Activated naive CD4-positive, alpha-beta T cell treated with Interleukin-2 at 50 U/mL for 16 hours (primary cell): ENCODE measurements around the gene LLGL2.
"Not testable (repeated sequence)": the region's sequence is repeated elsewhere in the genome, so short reads cannot be mapped to it uniquely, and the experiment has no call there.

ENCODE experiments used
- DNase-seq: peaks from one replicate; pipeline ENCODE4 v3.0.0-alpha.2; 2020

Gene LLGL2

DNA sequence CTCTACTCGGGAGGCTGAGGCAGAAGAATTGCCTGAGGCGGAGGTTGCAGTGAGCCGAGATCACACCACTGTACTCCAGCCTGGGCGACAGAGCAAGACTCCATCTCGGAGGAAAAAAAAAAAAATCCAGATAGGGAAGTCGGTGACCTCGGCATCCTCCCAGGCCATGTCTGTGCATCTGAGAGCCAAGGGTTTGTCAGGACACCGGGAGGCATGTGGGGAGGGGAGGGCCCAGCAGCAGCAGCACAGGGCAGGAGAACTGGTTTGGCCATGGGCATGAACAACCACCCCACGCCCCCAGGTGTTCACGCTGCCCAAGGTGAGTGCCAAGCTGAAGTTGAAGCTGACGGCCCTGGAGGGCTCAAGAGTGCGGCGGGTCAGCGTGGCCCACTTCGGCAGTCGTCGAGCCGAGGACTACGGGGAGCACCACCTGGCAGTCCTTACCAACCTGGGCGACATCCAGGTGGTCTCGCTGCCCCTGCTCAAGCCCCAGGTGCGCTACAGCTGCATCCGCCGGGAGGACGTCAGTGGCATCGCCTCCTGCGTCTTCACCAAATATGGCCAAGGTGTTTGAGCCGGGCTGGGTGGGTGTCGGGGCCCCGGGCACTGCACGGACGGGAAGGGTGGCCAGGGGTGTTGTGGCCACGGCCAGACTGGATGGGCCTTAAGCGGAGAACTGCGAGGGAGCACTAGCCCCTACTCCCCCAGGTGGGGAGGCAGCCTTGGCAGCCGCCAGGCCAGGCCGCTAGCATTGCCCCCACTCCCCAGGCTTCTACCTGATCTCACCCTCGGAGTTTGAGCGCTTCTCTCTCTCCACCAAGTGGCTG, 47.4 kb downstream of the LLGL2 start:
- no peak for DNase-seq

DNA sequence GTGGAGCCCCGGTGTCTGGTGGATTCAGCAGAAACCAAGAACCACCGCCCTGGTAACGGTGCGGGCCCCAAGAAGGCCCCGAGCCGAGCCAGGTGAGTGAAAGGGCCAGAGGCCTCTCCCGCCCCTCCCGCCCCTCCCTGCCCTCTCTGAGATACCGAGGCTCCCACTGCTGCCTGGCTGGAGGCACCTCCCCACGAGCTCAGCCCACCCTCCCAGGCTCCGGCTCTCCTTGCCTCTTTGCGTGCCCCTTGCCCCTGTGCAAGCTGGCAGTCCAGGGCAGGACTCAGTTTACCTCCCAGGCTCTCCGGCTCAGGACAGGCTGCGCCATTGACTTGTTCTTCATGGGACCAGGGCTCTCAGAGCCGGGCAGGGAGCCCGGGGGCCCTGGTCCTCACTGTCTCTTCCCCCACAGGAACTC, 48.1 kb downstream of the LLGL2 start:
- no peak for DNase-seq

GRCh38 chr17:75573994-75574393, 48.5 kb downstream of the LLGL2 start:
- DNase-seq: no peak

DNA sequence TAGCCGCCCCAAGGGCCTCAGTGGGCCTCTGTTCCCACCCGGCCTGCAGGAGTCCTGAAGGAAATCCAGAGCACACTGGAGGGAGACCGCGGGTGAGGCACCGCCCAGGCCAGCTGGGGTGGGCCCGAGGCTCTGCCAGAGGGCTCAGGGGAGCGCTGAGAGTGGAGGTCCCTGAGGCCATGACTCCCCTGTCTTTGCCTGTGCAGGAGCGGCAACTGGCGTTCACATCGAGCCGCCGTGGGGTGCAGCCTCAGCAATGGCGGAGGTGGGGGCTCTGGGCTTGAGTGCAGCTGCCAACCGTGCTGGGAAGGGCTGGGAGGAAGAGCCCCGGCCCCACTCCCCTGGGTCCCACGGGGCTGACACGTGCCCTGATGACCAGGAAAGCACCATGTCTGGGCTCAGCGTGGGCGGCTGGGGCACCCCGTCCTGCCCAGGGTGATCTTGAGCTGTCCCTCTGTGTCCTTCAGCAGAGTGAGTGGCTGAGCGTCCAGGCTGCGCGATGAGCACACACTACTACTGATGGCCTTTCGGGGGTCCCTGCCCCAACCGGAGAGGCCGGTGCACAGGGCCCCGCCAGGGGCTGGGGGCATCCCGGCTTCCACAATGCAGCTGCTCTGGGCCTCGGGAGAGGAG, 49.0 kb downstream of the LLGL2 start:
- no peak for DNase-seq

DNA sequence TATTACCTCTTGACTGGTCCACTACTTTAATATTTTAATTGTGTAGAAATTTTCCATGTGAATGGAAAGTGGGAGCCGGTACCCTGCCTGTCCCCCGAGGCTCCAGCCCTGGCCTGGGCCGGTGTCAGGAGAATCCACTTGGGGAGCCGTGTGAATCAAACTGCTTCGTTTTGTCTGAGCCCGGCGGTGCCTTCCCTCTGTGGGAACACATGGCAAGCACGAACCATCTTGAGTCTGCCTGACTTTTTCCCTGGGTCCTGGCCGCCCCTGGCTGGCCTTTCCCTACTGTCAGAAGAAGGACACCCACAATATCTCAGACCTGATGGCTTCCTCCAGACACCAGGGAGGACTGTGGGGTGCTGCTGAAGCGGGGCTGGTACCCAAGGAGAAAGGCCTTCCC, 49.7 kb downstream of the LLGL2 start:
- no peak for DNase-seq

DNA sequence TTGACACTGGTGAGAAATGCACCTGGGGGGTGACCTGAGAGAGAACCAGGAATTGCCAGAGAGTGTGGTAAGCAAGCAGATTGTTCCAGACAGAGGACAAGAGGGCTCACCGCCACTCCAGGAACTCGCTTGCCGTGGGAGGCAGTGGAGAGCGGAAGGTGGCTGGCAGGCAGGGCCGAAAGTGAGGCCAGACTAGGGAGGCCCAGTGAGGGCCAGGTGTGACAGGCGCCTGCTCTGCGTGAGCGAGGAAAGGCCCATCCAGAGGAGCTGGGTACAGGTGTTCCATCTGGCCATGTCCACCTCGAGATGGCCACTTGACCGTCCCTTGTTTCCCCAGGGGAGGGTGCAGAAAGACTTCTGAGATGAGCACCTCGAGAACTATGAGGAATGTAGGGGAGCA, 50.2 kb downstream of the LLGL2 start:
- no peak for DNase-seq

- DNase-seq: no peak
These were observed 51.2 kb downstream of the LLGL2 start for GRCh38 chr17:75576661-75577060.

GRCh38 chr17:75581121-75581725, 55.7 kb downstream of the LLGL2 start:
- peak; percentile 31 for DNase-seq

GRCh38 chr17:75583197-75583596, 57.7 kb downstream of the LLGL2 start:
- DNase-seq: not testable (repeated sequence)

- DNase-seq: no peak
These were observed 59.3 kb downstream of the LLGL2 start for GRCh38 chr17:75584849-75585175.

DNA sequence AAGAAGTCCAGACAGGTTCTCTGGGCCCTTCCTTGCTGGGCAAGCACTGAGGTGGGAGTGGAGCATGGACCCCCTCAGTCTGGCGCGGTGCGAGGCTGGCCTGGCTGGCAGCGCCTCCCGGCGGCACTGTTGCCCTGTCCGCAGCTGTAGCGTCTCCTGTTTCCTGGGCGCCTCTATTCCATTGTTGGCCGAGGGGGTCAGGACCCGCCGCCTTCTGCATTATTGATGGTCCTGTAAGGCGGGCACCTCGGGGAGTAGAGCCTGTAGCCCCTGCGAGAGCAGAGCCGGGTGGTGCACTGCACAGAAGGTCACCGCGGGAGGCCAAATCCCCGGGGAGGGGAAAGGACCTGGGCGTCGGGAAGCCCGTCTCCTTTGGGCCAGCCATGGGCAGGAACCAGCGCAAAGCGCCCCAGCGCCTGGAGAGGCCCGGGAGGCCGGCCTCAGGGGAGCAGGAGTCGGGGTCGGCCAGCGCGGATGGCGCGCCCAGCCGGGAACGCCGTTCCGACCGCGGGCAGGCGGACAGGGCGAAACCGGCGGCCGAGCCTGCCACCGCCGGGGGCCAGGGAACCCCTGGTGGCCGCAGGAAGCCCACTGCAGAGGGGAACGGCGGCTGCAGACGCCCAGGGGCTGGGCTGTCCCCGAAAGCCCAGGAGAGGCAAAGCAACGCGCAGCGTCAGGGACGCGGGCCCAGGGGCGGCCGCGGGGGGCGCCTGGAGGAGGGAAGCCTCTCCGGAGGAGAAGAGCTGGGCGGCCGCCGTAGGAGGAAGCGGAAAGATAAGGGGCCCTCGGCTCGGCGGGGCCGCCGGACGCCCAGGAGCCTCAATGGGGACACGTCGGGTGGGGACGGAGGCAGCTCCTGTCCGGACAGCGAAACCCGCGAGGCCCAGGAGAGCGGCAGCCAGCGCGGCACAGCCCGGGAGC, 62.4 kb downstream of the LLGL2 start, which contains the start of gene MYO15B:
Gene MYO15B, plus strand, starts transcription at position 126 of the 921 bp plus-strand sequence. Its CDS starts 258 bp downstream, at position 384.
- DNase-seq: peak; percentile 41

DNA sequence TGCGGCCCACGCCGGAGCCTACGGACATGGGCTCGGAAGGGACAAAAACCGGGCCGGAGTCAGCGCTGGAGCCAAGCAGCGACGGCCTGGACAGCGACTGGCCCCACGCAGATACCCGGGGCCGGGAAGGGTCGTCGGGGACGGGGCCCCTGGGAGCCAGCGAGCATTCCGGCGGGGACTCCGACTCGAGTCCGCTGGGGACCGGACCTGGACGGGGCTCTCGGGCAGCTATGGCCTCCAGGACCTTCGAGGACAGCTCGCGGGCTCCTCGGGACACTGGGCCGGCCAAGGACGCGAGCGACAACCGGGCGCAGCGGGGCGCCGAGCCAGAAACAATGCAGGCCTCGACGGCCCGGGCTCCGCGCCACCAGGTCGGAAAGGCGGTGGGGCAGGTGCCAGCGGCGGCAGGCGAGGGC, 63.1 kb downstream of the LLGL2 start:
- no peak for DNase-seq

- peak; percentile 96 for DNase-seq
These were observed 63.8 kb downstream of the LLGL2 start for GRCh38 chr17:75589012-75589918.

DNA sequence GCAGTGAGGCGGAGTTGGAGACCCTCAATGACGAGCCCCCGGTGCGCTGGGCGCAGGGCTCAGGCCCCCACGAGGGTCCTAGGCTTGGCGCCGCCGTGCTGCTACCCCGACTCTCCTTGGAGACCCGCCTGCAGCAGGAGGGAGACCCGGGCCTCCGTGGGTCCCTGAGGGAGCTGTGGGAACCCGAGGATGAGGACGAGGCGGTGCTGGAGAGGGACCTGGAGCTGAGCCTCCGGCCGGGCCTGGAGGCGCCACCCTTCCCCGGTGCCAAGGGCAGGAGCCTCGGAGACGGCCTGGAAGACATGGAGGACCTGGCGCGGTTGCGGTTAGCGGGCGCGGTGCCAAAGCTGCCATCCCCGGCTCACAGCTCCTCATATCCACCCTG, 64.4 kb downstream of the LLGL2 start:
- DNase-seq: no peak

DNA sequence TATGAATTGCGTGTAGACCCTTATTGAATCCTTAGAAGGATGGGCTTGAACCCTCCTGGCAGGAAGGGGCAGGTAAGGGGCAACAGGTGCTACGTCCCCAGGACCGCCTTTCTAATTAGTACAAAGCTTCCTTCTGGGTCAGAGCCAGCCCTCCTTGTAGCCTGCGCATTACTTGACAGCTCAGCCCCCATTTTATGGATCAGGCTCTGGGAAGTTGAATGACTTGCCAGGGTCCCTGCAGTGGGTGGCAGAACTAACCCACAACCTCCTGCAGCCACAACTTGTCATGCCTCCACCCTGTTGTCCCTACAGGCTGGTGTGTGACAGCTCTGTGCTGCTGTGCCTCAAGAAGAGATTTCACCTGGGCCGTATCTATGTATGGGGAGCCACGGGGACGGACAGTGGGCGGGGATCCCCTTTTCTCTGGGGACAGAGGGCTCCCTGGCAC, 64.8 kb downstream of the LLGL2 start:
- DNase-seq: peak; percentile 2

GRCh38 chr17:75590849-75591721, 65.6 kb downstream of the LLGL2 start:
- DNase-seq: no peak

GRCh38 chr17:75591722-75592302, 66.3 kb downstream of the LLGL2 start:
- no peak for DNase-seq

- no peak for DNase-seq
These were observed 67.0 kb downstream of the LLGL2 start for GRCh38 chr17:75592348-75593020.

DNA sequence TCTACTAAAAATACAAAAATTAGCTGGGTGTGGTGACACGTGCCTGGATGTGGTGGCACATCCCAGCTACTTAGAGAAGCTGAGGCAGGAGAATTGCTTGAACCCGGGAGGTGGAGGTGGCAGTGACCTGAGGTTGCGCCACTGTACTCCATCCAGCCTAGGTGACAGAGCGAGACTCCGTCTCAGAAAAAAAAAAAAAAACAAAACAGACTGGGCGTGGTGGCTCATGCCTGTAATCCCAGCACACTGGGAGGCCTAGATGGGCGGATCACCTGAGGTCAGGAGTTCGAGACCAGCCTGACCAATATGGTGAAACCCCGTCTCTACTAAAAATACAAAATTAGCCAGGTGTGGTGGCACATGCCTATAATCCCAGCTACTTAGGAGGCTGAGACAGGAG, 67.9 kb downstream of the LLGL2 start:
- DNase-seq: not testable (repeated sequence)
